GM12878 (cell line): ENCODE measurements around the gene GALNT16. TPM values are rescaled to one million over a fixed set of nuclear protein-coding genes. Genes with fewer than 3 reads are reported as not detected.

Experiments
- ATAC-seq: fragments of 200-7000 bp; cut with Tn5 transposase; 3 replicates; pipeline ENCODE4 v1.9.1; 2020; ENCODE audit warnings: mild to moderate bottlenecking, moderate library complexity
- BruUV-seq: library from RNA; stranded (reverse); fragments of 400-500 nt; replicated peaks from 2 replicates; lab custom pipeline; 2021; lab: Mats Ljungman, UMichigan
- CTCF ChIA-PET: fragments of 300-600 bp; sonication (Branson Sonifier 250); formaldehyde crosslinking; extraction: SDS; loops from one replicate; lab custom pipeline; 2021; ENCODE audit warnings: inconsistent platforms; lab: Yijun Ruan, JAX
- POLR2A ChIA-PET: fragments of 350-600 bp; formaldehyde crosslinking; extraction: SDS; loops from one replicate; lab custom pipeline; 2021; ENCODE audit warnings: inconsistent platforms; lab: Charles Lee
- RAD21 ChIA-PET: fragments of 300-600 bp; sonication (Branson Sonifier 250); formaldehyde crosslinking; loops from one replicate; lab custom pipeline; 2023; ENCODE audit warnings: antibody characterized with exemption; ENCODE audit not compliant: unreplicated experiment; lab: Charles Lee
- SMC1A ChIA-PET: fragments of 300-600 bp; sonication (Branson Sonifier 250); formaldehyde crosslinking; loops from one replicate; lab custom pipeline; 2023; ENCODE audit not compliant: unreplicated experiment, uncharacterized antibody; lab: Charles Lee
- DNase-seq: peaks from one replicate; pipeline ENCODE4 v3.0.0-alpha.2; 2011; ENCODE audit warnings: low read depth, low spot score
- FAIRE-seq: peaks from 3 replicates; lab custom pipeline; 2011; peaks lifted over from hg19 to GRCh38; lab: Jason Lieb, UNC
- H2AFZ ChIP-seq: 2 replicates; pipeline ENCODE4 v1.6.0; 2011; ENCODE audit warnings: low read depth, low read length, control low read depth; ENCODE audit not compliant: control insufficient read depth
- H3K27ac ChIP-seq: 2 replicates; pipeline ENCODE4 v1.5.1; 2011; ENCODE audit warnings: control low read depth; ENCODE audit not compliant: control insufficient read depth, insufficient read depth
- H3K27me3 ChIP-seq, 2 experiments: replicated peaks in 1 of 2; 2 replicates each; pipeline versions ENCODE4 v1.6.0 to v1.6.1; 2011; ENCODE audit warnings: low read length in 1 of 2; ENCODE audit not compliant: control insufficient read depth in 2 of 2, insufficient read depth in 2 of 2
- H3K36me3 ChIP-seq, 2 experiments: 2 replicates each; pipeline ENCODE4 v1.5.1; 2011; ENCODE audit warnings: low read length in 1 of 2; ENCODE audit not compliant: control insufficient read depth in 2 of 2, insufficient read depth in 2 of 2
- H3K4me1 ChIP-seq: 2 replicates; pipeline ENCODE4 v1.6.1; 2011; ENCODE audit warnings: mild to moderate bottlenecking, low read length, moderate library complexity, mixed read lengths; ENCODE audit not compliant: control insufficient read depth, insufficient read depth
- H3K4me2 ChIP-seq: 2 replicates; pipeline ENCODE4 v1.6.0; 2011; ENCODE audit warnings: control low read depth; ENCODE audit not compliant: control insufficient read depth, insufficient read depth
- H3K4me3 ChIP-seq: fragments of 200-600 bp; sonication (generic); 2 replicates; pipeline ENCODE4 v1.5.1; 2016
- H3K79me2 ChIP-seq: 2 replicates; pipeline ENCODE4 v1.6.0; 2011; ENCODE audit warnings: low read length; ENCODE audit not compliant: control insufficient read depth, insufficient read depth
- H3K9ac ChIP-seq: 2 replicates; pipeline ENCODE4 v1.8.0; 2011; ENCODE audit warnings: low read length, control low read depth, mixed read lengths; ENCODE audit not compliant: control insufficient read depth, insufficient read depth
- H3K9me3 ChIP-seq: replicated peaks from 3 replicates; pipeline ENCODE4 v1.5.1; 2011; ENCODE audit warnings: mild to moderate bottlenecking, low read length; ENCODE audit not compliant: control insufficient read depth, insufficient read depth
- H4K20me1 ChIP-seq: 2 replicates; pipeline ENCODE4 v1.6.0; 2011; ENCODE audit not compliant: control insufficient read depth, insufficient read depth
- CBFB ChIP-seq: IDR thresholded peaks from 2 replicates; pipeline ENCODE4 v1.6.1; 2016; ENCODE audit warnings: antibody characterized with exemption, low read depth
- CBX3 ChIP-seq: fragments of 200-600 bp; sonication (generic); IDR thresholded peaks from 2 replicates; pipeline ENCODE4 v1.6.1; 2016; ENCODE audit warnings: low read depth, borderline replicate concordance
- CEBPB ChIP-seq, 2 experiments: fragments of 150-350 bp in 1 of 2; IDR thresholded peaks; 2 replicates each; pipeline ENCODE4 v1.6.1; 2012 to 2014; ENCODE audit warnings: low read depth in 2 of 2, low read length in 2 of 2, borderline replicate concordance in 1 of 2, inconsistent platforms in 1 of 2
- EP300 ChIP-seq, 2 experiments: fragments of 150-350 bp in 1 of 2; IDR thresholded peaks; 2 replicates each; pipeline ENCODE4 v1.6.1; 2011 to 2012; ENCODE audit warnings: low read depth in 2 of 2, low read length in 2 of 2, borderline replicate concordance in 1 of 2, improper control_type of control experiment in 1 of 2, inconsistent platforms in 1 of 2; ENCODE audit not compliant: control insufficient read depth in 1 of 2
- IRF4 ChIP-seq: IDR thresholded peaks from 2 replicates; pipeline ENCODE4 v1.6.1; 2011; ENCODE audit warnings: low read depth, low read length
- MXI1 ChIP-seq: fragments of 150-350 bp; IDR thresholded peaks from 2 replicates; pipeline ENCODE4 v1.6.1; 2011; ENCODE audit warnings: low read depth, mild to moderate bottlenecking, inconsistent platforms, low read length, improper control_type of control experiment
- NBN ChIP-seq: fragments of 450-650 bp; IDR thresholded peaks from 2 replicates; pipeline ENCODE4 v1.6.1; 2016
- TCF3 ChIP-seq: IDR thresholded peaks from 2 replicates; pipeline ENCODE4 v1.6.1; 2012; ENCODE audit warnings: low read depth, mild to moderate bottlenecking, low read length, borderline replicate concordance; ENCODE audit not compliant: insufficient read depth
- WGBS: methylation state at CpG from one replicate; pipeline ENCODE4 v1.1.6; 2016; ENCODE audit warnings: low lambda C conversion rate; ENCODE audit not compliant: insufficient replicate concordance, insufficient coverage; ENCODE audit errors: missing lambda C conversion rate; 5-methylcytosine and 5-hydroxymethylcytosine counted together
- in situ Hi-C: fragments of 300-500 bp; cut with MboI; formaldehyde crosslinking; loops from 9 replicates; pipeline ENCODE4 v1.14.3; 2018; ENCODE audit warnings: mixed read lengths
- intact Hi-C: fragments of 100-400 bp; cut with micrococcal nuclease; formaldehyde crosslinking; loops from one replicate; pipeline ENCODE4 v1.14.2; 2022; ENCODE audit not compliant: unreplicated experiment
- polyA plus RNA-seq, 11 experiments: library from polyadenylated mRNA; depleted of rRNA in 4 of 11; unstranded in 6 of 11; stranded (reverse) in 5 of 11; fragments of >200 nt; fragmentation: Nextera tagmentation in 4 of 11; fragmentation: Illumina TruSeq in 1 of 11; extraction: Ambion mirVana in 4 of 11; extraction: Trizol in 1 of 11; gene quantifications; 1 replicate in 1 of 11; 2 replicates in 10 of 11; pipeline versions ENCODE4 v1.2.1 to v1.2.3, GENCODE V29; 2011 to 2016; ENCODE audit warnings: inconsistent platforms in 2 of 11, missing spikeins in 2 of 11, low read depth in 1 of 11
- total RNA-seq, 4 experiments: library from RNA; depleted of rRNA in 3 of 4; stranded (reverse); fragments of >200 nt in 3 of 4; fragmentation: Illumina TruSeq in 1 of 4; extraction: Trizol in 1 of 4; gene quantifications; 2 replicates each; pipeline versions ENCODE4 v1.2.1 to v1.2.3, GENCODE V29; 2013 to 2021
- TF ChIP-seq, protein P1 (sequence below): fragments of 450-650 bp; IDR thresholded peaks from 2 replicates; pipeline ENCODE4 v1.6.1; 2017; ENCODE audit warnings: low read depth, mild to moderate bottlenecking, moderate library complexity

The GALNT16 gene
- total and polyA plus RNA-seq, 10 of the 15 experiments (the other 5 are each of a cell fraction or from before 2014, with no cell fraction given) = under 0.01 to 0.08 (median 0.03) TPM; not detected in 3

DNA sequence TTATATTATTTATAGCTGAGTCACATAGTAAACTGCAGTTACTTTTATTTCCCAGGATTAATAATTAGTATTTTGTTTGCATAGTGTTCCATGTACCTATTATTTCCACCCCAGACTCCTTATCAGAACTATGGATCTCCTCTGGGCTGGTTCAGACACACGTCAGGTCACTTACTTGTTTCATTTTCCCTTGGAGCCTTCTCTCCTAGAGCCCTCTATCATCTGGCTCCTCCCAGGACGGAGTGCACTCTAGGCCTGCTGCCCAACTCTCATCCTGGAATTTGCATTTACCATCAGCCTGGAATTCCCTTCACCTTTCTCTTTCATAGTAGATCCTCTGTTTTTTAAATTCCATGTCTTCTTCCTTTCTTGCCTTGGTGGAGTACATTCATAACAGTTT, 28.5 kb upstream of the GALNT16 start:
- in situ Hi-C loops = loop anchor here (25.0 kb wide), 1 partner anchor 506 kb away; no protein-coding TSS in a partner anchor
- Histone ChIP-seq H3K79me2 (no peaks in the 10 kb centered on the region), H3K27ac (no peak overlapping the region), H3K9me3 (no peaks in the 10 kb centered on the region), H2AFZ (no peak overlapping the region), H3K9ac (no peak overlapping the region), H4K20me1 (no peaks in the 10 kb centered on the region), H3K4me2 (no peak overlapping the region), H3K36me3 (peaks cover 2% of the 10 kb centered on the region in 2 experiments; a peak in 3 of 4 replicates), H3K4me1 (no peaks in the 10 kb centered on the region), H3K4me3 (no peak overlapping the region)
- ATAC-seq = no peak
- SMC1A ChIA-PET = no interaction called here
- WGBS = 94% methylated on average over 2 of the region's 2 CpGs
- DNase-seq = no peak
- FAIRE-seq = no peak
- RAD21 ChIA-PET = no interaction called here
- CTCF ChIA-PET = no interaction called here
- BruUV-seq = no TSS peak
- TF ChIP-seq, protein P1, sequence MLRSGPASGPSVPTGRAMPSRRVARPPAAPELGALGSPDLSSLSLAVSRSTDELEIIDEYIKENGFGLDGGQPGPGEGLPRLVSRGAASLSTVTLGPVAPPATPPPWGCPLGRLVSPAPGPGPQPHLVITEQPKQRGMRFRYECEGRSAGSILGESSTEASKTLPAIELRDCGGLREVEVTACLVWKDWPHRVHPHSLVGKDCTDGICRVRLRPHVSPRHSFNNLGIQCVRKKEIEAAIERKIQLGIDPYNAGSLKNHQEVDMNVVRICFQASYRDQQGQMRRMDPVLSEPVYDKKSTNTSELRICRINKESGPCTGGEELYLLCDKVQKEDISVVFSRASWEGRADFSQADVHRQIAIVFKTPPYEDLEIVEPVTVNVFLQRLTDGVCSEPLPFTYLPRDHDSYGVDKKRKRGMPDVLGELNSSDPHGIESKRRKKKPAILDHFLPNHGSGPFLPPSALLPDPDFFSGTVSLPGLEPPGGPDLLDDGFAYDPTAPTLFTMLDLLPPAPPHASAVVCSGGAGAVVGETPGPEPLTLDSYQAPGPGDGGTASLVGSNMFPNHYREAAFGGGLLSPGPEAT = no peak
- TF ChIP-seq TCF3 = no peak
- no peak for TF ChIP-seq CEBPB (IDR thresholded peaks at IDR 0.05; ENCODE audit: borderline replicate concordance in 1 of 2, low read depth in 2 of 2, low read length in 2 of 2)
- TF ChIP-seq EP300 (IDR thresholded peaks at IDR 0.05; ENCODE audit: borderline replicate concordance in 1 of 2, control insufficient read depth in 1 of 2, low read depth in 2 of 2, low read length in 2 of 2) = no peak
- TF ChIP-seq IRF4 = no peak
- no peak for TF ChIP-seq CBX3
- no peak for TF ChIP-seq NBN
- no peak for TF ChIP-seq CBFB
- no peak for TF ChIP-seq MXI1
- TF ChIP-seq, all 136 proteins: peak for 0
- POLR2A ChIA-PET = no interaction called here
- no peaks in the 10 kb centered on the region for H3K27me3 ChIP-seq
- intact Hi-C loops = no loop called here
